ENCODE measurements around the gene MBNL2. TPM values are rescaled to one million over a fixed set of nuclear protein-coding genes. Genes with fewer than 3 reads are reported as not detected.
A peak's percentile ranks its signal among the peaks of the same experiment; 100 is the strongest.

The MBNL2 gene
- total RNA-seq, 1 donor from 2014 or later: 78.3 TPM

DNA sequence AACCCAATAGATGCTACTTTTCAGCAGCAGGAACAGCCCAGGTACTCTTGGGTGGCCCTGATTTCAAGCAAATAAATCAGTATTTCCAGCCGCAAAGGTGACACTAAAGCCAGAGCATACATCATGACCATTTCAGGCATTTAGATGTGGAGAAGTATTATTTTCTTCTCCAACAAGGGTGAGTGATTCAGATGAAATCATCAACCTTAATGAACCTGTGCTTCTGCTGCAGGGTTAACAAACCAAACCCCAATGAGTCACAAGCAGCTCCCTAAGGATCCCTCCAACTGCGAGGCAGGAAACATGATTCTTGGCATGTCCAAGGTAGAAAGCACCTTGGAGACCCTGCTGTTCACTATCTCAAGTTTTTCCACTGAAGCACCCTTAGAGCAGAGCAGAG is 32.7 kb downstream of the MBNL2 start:
- peak; percentile 76 for DNase-seq

DNA sequence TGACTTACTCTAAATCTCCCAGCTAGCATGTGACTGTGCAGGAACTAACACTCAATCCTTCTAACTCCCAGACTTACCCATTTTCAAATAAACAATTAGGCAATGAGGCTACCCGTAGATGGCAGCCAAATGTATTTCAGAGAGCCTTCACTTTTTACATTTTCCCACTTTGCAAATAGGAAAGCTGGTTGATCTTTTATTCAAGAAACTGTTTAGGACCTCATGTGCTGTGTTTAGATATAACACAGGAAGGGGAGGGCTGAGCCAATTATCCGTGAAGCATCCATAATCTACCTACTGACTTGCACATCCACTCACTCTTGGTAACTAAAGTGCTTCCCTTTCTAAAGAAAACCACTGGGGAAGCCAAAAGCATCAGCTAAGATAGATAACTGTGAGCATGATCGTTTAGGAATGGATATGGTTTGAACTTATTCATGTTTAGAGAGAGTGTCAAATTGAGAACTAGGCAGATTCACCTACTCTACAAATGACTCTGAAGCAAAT is 33.4 kb downstream of the MBNL2 start:
- no peak for DNase-seq

DNA sequence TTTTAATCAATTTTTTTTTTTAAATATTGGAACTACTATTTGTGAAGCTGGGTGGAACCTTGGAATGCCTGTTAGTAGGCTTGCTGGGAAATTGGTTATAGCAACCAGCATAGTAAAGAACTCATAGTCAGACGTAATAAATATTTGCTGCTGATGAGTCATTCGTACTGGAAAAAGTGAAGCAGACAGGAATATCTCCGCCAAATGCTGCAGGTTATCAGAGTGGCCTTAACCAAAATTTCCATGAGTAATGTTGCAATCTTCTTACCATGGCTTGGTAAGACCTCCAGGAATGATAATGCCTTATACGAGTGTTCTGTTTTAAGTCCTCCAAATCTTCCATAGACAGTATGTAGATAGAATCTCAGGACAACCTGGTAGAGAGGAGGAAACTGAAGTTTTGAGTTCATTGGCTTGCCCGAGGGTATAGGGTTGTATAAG is 34.2 kb downstream of the MBNL2 start:
- peak; percentile 94 for DNase-seq

DNA sequence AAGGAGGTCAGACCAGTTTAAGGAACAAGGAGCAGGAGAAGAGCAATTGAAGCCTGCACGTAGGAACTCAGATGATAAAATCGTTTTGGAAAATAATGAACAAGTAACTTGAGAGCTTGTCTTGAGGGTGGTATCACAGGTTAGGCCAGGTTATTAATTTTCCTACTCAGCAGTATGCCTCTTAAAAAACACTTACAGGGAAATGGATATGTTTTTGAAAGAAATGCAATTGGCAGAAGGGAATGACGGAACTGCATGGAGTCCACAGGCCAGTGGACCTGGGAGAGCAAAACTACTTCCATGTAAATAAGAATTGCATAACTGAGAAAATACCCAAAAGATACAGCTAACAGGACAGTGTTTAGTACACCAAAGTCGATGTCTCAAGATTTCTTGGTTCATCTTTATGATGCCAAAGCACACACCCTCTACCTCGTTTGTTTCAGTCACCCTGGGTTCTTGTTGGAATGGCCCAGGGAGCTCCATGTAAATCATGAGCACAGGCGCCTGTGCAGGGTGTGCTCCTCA is 35.2 kb downstream of the MBNL2 start:
- DNase-seq: no peak

DNA sequence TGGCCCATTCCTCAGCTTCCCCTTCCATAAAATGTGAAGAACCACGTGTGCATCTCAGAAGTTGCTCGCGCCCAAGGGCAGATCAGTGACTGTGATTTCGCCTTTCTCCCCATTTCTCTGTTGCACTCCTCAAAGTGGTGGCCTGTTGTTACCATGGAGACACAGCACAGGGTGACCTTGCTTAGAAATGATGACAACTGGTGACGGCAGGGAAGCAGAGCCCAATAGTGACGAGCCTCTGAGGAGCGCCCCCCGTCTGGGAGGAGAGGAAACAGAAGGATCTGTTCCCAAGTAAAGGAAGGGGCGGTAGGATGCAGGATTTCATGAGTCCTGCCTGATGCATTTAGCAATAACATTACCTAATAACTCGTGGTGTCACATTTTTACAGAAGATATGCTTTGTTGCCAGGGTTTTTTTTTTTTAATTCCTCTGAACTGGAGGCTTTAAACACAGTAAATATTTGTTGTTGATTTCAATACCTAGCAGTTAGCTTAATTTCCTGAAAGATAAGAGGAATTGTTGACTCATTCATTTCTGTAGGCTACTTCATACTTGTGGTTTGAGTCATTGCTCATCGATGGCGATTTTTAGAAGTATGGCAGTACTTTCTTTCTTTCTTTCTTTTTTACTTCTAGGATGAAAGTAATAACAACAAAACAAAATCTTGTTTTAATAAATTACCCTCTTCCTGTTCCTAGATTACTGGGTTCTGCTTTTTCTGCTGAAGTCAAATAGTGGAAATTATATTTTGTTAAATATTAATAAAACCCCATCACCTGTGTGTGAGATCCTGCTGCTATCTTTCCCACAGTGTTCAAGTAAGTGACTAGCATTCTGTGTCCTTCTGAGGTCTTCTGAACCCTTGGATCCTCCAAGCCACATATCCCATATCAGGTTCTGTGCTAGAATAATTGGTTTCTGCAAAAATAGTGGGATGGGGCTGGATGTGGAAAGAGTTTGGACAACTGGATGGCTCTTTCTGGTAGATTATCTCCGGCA is 36.0 kb downstream of the MBNL2 start:
- peak; percentile 99 for DNase-seq

DNA sequence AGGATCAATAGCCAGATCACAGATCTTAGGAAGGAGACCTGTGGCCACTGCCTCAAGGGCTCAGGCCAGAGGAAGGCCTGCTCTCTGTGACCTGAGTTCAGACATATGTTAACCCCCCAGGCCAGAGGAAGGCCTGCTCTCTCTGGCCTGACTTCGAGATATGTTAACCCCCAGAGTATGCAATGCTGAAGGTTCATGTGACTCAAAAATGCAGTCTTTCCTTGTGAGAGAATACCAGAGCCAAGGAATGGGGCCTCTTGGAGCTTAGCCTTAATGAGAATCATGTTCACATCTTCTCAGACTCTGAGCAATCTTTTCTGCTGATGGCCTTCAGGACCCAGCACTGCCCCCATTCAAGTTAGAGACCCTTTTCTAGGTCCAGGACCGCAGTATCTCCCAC is 36.7 kb downstream of the MBNL2 start:
- DNase-seq: no peak

DNA sequence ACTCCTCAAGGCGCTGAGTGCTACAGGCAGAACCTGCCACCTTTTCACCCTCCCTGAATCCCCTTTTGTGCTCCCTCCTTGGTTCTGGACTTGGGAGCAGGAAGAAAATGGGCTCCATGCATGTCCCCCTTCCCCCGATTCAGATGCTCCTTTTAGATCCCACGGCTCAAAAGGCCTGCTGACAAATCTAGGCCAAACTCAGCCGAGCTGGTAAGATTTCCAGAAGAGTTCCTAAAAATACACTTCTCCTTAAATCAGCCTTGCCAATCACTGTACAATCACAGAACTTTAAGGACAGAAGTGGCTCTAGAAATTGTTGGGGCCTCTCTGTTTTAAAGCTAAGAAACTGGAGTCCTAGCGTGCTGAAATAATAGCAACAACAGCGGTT is 37.3 kb downstream of the MBNL2 start:
- DNase-seq: no peak

DNA sequence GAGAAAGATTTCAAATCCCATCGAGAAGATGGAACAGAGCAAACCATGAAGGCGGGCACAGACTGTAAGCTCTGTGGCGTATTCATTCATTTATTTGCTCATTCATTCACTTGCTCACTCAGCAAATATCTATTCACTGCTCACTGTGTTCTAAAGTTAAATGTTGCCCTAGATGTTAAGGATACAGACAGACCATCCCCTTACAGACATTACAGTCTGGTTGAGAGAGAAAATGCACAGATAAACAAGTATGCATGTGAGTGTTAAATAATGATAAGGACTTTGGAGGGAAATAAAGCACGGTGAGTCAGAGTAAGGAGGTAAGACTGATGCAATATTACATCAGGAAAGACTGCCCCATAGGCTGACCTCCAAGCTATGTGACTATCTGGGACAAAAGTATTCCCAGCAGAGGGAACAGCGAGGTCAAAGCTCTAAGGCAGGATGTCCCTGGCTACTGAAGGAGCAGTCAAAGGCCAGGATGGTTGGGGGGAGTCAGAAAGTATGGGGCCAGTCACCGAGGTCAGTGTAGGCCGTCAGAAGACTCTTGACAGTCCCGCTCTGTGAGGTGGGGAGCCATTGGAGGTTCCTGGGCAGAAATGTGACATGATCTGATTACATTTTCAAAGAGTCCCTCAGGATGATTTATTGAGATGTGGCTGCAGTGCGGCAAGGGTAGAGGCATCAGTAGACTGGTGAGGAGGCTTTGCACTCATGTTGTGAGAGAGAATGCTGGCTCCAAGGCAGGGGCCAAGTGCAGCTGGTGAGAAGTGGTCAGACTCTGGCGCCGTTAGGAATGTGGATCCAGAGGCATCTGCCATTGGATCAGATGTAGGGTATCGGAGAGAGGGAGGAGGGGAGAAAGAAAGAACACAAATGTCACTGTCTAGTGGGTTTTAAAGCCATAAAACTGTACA is 37.9 kb downstream of the MBNL2 start:
- DNase-seq: peak; percentile 81

DNA sequence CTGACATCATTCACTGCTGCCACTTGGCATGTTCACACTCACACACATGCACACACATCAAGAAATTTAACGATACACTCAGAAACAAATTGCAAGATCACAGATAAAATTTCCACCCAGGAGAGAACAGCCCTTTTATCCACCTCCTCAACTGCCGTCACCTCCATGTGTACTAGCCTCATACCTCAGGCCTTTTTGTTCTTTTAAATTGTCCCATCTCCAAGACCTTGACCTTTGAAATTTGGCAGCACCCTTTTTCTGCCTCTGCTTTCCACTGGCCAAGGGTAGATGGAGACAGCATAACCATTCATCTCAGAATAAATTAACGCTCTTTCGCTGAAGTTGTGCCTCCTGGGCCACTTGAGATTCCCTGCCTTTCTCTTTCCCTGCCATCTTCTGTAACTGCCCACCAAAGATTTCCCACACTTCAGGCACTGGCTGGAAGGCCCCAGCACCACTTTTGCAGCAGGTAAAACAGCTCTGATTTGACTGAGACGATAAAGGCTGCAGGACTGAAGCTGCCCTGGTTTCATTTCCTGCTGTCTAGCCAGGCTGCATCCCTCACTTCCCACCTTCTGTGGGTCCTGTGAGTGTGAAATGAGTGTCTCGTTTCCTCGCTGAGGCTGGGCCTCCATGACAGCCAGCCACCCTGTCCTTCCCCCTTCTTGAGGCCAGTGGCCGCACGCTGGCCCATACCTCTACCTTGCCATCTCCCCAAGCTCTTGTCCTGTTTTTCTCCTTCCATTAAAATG is 39.3 kb downstream of the MBNL2 start:
- DNase-seq: peak; percentile 54

DNA sequence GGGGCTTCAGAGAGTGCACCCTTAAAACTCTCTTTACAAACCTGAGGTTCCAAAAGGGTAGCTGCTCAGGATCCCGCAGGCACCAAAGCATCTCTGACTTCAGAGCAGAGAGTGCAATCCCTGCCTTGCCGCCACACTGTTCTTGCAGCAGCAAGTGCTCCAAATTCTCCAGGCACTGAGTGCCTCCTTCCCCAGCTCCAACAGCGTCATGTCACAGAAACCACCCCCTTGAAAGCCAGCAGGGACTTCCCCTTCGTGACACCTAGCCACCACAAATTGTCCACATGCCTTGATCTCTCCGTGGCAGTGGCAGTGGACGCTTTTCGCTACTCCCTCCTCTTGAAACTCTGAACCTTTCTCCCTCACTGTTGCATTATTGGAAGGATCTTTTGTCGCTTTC is 39.9 kb downstream of the MBNL2 start:
- DNase-seq: no peak

DNA sequence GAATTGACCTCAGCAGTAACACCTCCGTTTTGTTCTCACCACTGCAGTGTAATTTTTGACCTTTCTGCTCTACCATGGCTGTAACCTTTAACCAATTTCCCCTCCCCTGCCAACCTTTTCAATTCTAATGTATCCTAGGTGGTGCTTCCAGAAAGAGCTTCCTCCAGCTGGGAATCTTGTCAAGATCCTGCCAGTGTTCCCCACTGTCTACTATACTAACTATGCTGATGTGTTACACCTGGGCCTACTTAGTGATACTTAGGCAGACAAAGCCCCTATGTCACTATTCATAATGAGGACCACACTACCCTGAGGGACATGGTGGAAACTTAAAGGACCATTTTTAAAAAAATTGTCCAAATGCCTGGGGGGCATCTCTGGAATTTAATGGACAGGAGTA is 41.0 kb downstream of the MBNL2 start:
- DNase-seq: no peak

DNA sequence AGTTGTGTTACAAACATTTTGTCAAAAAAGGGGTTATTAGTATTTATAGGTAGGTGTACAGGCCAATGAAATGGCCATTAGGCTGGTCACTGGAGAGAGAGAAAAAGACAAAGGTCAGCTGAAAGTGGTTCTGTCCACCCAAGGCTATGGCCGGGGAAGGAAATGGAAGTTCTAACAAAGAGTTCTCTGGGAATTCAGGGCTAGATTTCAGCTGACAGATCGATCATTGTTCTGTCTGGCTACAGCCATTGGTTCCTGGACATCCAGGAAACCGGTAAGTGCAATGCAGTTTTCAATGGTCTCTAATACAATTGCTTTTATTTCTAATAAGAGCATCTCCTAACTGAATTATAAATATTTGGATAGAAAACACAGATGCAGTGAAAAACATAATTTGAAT is 42.5 kb downstream of the MBNL2 start:
- peak; percentile 72 for DNase-seq

DNA sequence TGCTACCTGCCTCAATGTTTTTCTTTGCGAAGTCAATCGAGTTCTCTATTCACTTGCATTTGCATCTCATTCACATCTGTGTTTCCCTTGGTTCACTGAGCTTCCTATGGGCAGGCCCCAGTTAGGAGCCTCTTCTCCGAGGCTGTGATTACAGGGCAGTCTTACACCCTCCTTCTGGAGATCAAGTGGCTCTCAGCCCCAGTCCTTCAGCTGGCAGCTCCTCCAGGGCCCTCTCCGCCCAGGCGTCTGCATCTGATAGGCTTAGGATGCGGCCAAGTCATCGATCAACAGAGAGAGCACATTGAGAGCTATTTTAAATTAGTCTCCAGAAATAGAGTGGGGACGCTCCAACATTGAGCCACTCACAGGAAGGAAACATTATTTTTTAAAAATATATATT is 44.2 kb downstream of the MBNL2 start:
- no peak for DNase-seq

DNA sequence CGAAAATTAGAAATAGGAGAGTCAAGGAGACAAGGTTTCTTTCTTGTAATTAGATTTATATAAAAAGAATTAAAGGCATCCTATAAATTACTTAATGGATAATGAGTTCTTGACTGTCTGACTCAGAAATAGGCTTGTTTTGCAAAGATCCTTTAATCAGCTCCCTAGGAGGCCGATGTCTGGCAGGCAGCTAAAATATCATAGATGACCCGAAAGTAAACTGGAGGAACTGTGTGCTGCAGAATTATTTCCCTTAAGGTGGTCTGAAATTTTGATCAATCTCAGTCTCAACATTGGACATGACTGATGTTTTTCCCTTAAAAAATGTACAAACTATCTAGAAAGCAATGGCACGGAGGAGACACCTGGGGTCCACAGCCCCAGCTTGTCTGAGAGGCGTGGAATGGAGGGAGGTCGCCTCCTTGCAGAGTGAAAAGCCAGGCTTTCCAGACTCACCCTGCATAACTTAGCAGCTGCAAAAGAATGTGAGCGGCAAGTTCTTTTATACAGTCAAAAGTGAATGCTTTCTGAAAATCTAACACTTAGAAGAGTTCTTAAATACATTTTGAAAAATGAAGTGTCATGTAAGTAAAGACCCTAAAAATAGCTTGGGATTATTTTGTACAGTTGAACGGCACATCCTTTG is 44.8 kb downstream of the MBNL2 start:
- DNase-seq: no peak

DNA sequence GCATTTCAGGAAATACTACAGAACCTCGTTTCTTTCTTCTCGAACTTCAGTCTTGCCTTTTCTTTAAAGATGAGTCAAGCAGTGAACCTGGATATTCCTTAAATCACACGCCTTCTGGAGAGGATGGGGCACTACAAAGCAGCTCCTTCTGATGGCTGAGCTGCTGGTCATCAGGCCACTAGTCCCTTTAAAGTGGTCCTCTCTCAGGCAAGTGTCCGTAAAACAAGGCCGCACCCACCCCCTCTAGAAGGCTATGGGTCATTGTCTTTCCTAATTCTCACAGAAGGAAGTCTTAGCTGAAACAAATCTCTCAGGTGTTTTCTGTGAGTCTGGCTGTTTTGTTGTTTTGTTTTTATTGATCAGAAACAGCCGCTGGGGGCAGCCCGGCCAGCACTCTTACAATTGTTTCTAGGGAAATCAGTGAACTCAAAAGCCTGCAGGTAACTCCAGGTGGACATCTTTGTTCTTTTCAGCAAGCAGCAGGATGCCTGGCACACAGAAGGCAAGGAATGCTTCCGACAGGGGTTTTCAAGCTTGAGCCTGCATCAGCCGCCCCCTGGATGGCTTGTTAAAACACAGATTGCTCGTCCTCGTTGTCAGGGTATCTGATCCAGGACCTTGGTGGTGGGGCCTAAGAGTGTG is 45.4 kb downstream of the MBNL2 start:
- no peak for DNase-seq

DNA sequence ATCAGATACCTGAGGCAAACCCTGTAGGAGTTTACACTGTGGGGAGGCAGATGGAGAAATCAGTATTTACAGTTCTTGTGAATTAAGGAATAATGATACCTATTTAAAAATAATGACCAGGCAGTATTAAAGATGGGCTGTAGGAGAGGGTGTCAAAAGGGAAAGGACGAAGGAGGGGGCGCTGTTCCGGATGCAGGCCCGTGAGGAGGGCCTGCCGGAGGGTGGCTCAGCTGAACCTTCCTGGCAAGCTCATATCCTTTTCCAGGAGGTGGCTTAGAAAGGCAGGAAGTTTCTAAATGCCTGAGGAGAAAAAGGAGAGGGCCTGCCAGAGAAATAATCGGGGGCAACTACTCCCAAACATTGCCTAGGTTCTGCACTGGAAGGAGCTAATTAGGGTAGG is 46.6 kb downstream of the MBNL2 start:
- peak; percentile 75 for DNase-seq

DNA sequence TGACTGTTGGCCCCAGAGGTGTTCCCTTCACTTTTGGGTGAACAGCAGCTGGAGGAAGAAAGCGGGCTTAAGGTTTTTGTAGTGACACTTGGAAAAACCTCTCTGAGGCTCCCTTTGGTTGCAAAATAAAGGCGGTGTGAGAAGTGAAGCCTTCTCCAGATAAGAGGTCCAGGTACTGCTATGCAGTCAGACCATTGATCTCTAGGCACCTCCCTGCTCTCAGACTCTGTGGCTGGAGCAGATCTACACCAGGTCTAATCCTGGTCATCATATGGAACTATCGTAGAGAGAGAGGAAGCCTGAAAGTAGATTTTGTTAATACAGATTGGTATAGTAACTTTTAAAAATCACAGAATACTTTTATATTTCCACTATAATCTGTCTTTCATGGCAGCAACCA is 47.5 kb downstream of the MBNL2 start:
- no peak for DNase-seq

DNA sequence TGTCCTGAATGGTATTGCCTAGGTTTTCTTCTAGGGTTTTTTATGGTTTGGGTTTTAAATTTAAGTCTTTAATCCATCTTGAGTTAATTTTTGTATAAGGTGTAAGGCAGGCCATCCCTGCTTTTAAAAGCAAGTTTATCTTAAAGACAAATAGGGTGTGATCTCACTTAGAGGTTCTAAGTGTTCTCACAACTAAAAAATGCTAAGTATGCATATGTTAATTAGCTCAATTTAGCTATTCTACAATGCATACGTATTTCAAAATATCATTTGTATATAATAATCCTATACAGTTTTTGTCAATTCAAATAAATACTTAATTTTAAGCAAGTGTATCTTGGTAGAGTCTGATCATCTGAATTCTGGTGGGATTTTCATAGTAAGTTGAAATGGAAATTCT is 50.4 kb downstream of the MBNL2 start:
- no peak for DNase-seq

DNA sequence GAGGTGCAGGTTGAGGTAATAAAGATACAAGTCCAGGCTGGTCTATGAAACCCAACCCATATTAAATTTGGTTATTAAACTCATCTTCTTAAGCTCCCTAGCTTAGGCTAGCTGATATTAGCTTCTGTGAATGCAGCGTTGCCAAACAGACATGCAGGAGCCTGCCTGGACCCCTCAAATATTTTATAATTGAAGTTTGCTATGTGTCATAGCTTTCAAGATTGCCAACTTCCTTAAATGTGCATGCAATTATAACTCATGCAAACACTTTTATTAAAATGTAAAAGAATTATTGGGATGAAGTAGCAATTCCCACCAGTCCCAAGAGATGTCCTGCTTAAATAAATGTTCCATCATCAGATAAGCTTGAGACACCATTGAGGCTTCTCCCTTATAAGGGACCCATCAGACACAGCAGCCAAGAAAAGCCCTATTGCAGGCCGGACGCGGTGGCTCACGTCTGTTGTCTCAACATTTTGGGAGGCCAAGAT is 51.3 kb downstream of the MBNL2 start:
- no peak for DNase-seq

DNA sequence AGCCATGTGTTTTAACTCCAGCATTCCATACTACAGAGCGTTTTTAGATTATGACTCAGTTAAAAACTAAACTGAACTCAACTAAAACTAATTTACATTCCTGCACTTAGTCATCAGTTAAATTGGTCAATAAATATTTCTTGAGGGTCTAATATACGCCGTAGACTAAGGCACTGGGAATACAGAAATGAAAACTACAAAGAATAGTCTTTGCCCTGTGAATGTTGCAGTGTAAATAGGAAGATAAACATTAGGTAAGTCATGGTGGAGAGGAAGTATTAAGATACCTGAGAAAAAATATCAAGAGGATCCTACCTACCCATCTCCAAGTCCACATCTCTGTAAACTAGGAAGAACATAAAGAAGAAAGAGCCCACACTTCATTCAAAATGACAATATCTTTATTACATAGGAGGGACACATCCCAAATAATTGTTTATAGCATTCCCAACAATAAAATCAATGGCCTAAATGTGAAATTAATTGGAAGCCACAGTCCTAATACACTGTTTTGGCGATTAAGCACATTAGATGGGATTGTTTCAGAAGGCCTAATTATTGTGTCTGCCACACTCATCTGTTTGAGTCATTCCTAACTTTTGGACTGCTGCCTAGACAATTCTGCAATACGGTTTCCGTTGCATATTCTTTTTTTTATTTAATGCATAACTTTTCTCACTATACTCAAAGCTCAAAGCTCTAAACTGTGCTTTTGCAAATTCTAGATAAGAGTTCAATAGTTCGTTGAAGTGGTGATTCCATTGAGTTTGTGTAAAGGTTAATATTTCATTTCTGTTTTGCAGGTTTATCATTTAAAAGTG is 52.9 kb downstream of the MBNL2 start:
- DNase-seq: peak; percentile 88

Measured in dermis blood vessel endothelial cell (primary cell).